Endothelial cell (in vitro differentiated cells): ENCODE data around the gene ADM2. TPM values are rescaled to one million over a fixed set of nuclear protein-coding genes. Genes with fewer than 3 reads are reported as not detected.

Source experiments
- DNase-seq: peaks from one replicate; pipeline ENCODE4 v3.0.0; 2021; ENCODE audit warnings: low spot score
- H3K27ac Mint-ChIP-seq: one replicate; pipeline ENCODE4 v1.8.0; 2021; ENCODE audit warnings: mixed read lengths, inconsistent platforms; ENCODE audit not compliant: unreplicated experiment
- H3K27me3 Mint-ChIP-seq: one replicate; pipeline ENCODE4 v1.8.0; 2021; ENCODE audit warnings: mild to moderate bottlenecking, moderate library complexity, mixed read lengths, inconsistent platforms; ENCODE audit not compliant: unreplicated experiment
- H3K36me3 Mint-ChIP-seq: one replicate; pipeline ENCODE4 v1.8.0; 2021; ENCODE audit warnings: mild to moderate bottlenecking, low read depth, mixed read lengths, inconsistent platforms; ENCODE audit not compliant: unreplicated experiment
- H3K4me1 Mint-ChIP-seq: one replicate; pipeline ENCODE4 v1.8.0; 2021; ENCODE audit warnings: mild to moderate bottlenecking, mixed read lengths, inconsistent platforms; ENCODE audit not compliant: unreplicated experiment
- H3K4me3 Mint-ChIP-seq: one replicate; pipeline ENCODE4 v1.8.0; 2021; ENCODE audit warnings: mild to moderate bottlenecking, mixed read lengths, inconsistent platforms; ENCODE audit not compliant: unreplicated experiment
- H3K9me3 Mint-ChIP-seq: one replicate; pipeline ENCODE4 v1.8.0; 2021; ENCODE audit warnings: mixed read lengths, inconsistent platforms; ENCODE audit not compliant: unreplicated experiment
- CTCF ChIP-seq: fragments of 200-600 bp; sonication (generic); IDR thresholded peaks from one replicate; pipeline ENCODE4 v1.5.0; 2021; ENCODE audit warnings: antibody characterized with exemption; ENCODE audit not compliant: unreplicated experiment
- total RNA-seq: library from RNA; stranded (reverse); fragmentation: NEBNext Ultra II Directional; extraction: Animal tissue kit (Norgen Biotek cat#: 25700); gene quantifications from one replicate; pipeline ENCODE4 v1.2.1, GENCODE V29; 2021; ENCODE audit not compliant: unreplicated experiment

Gene ADM2
- total RNA-seq, 1 donor from 2014 or later, result 0.36 TPM

- Mint-ChIP-seq H3K27me3 (peaks cover 30% of the 10 kb centered on the region), H3K4me3 (no peak within 1 kb of the TSS)
- DNase-seq, result no peak
Measured at GRCh38 chr22:50529897-50530579, 48.7 kb downstream of the ADM2 start, which contains the start of gene TYMP. Gene TYMP (minus strand): TSS chr22:50530012. CDS start chr22:50529709, 303 bp downstream.

GRCh38 chr22:50530580-50530876 is 49.2 kb downstream of the ADM2 start:
- peaks cover 8% of the 10 kb centered on the region for H3K4me1 Mint-ChIP-seq
- H3K36me3 Mint-ChIP-seq, result no peaks in the 10 kb centered on the region
- no peak for DNase-seq
- no peak overlapping the region for H3K27ac Mint-ChIP-seq
- TF ChIP-seq CTCF, result no peak
- no peak overlapping the region for H3K4me3 Mint-ChIP-seq
- H3K27me3 Mint-ChIP-seq, result peaks cover 30% of the 10 kb centered on the region
- no peaks in the 10 kb centered on the region for H3K9me3 Mint-ChIP-seq

More at GRCh38 chr22:50529897-50530579, 48.7 kb downstream of the ADM2 start, which contains the start of gene TYMP:
- Mint-ChIP-seq H3K36me3 (no peaks in the 10 kb centered on the region), H3K27ac (no peak within 1 kb of the TSS), H3K9me3 (no peaks in the 10 kb centered on the region), H3K4me1 (peaks cover 8% of the 10 kb centered on the region)
- no peak for TF ChIP-seq CTCF

GRCh38 chr22:50530877-50531545 is 49.7 kb downstream of the ADM2 start:
- Mint-ChIP-seq H3K4me3 (peak overlapping the region; percentile 65), H3K9me3 (no peaks in the 10 kb centered on the region), H3K27ac (no peak overlapping the region), H3K4me1 (peaks cover 8% of the 10 kb centered on the region), H3K27me3 (peaks cover 30% of the 10 kb centered on the region), H3K36me3 (no peaks in the 10 kb centered on the region)
- no peak for TF ChIP-seq CTCF
- DNase-seq, result peak; percentile 67

- Mint-ChIP-seq H3K27me3 (peaks cover 30% of the 10 kb centered on the region), H3K36me3 (no peaks in the 10 kb centered on the region), H3K4me1 (peaks cover 8% of the 10 kb centered on the region)
Measured at GRCh38 chr22:50531546-50531961, 50.2 kb downstream of the ADM2 start.

More at GRCh38 chr22:50531546-50531961, 50.2 kb downstream of the ADM2 start:
- Mint-ChIP-seq H3K27ac (no peak overlapping the region), H3K4me3 (no peak overlapping the region), H3K9me3 (no peaks in the 10 kb centered on the region)
- DNase-seq, result peak; percentile 40
- TF ChIP-seq CTCF, result no peak
